HG03457 (cell line): ENCODE measurements around the gene PCK1.
"Not testable (repeated sequence)": the region's sequence is repeated elsewhere in the genome, so short reads cannot be mapped to it uniquely, and the experiment has no call there.

Source experiments
- ATAC-seq: cut with Tn5 transposase; IDR thresholded peaks from one replicate; pipeline ENCODE4 v1.9.1; 2021; ENCODE audit warnings: moderate number of reproducible peaks; ENCODE audit not compliant: unreplicated experiment

PCK1 gene

DNA sequence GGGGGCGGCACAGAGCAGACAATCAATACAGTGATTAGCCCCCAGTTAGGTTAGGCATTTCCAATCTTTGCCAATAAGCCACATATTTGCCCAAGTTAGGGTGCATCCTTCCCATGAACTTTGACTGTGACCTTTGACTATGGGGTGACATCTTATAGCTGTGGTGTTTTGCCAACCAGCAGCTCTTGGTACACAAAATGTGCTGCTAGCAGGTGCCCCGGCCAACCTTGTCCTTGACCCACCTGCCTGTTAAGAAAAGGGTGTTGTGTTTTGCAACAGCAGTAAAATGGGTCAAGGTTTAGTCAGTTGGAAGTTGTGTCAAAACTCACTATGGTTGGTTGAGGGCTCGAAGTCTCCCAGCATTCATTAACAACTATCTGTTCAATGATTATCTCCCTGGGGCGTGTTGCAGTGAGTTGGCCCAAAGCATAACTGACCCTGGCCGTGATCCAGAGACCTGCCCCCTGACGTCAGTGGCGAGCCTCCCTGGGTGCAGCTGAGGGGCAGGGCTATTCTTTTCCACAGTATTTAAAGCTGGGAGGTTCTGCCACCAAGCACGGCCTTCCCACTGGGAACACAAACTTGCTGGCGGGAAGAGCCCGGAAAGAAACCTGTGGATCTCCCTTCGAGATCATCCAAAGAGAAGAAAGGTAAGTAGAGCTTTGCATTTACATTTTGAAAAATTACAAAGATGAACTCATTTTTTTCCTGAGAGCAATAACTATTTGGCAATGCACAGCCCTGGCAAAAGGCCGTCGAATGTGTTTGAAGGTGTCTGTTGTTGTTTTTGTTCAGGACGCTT lies at the start of gene PCK1:
TSS of gene PCK1 (plus strand) at position 557 of the 802 bp plus-strand sequence. CDS start 302 bp downstream, outside the sequence.
- ATAC-seq = no peak

DNA sequence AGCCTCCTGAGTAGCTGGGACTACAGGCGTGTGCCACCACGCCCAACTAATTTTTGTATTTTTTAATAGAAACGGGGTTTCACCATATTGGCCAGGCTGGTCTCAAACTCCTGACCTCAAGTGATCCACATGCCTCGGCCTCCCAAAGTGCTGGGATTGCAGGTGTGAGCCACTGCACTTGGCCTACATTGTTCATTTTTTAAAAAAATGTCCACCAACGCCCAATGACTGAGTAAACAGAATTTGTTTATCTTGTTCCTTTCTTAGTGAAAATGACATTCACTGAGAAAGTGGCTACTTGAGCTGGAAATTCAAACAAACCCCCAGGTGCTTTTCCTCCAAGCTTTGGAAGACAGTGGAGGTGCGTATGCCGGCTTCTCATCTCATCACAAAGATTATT lies 49.2 kb upstream of the PCK1 start:
- ATAC-seq = not testable (repeated sequence)

GRCh38 chr20:57512432-57512831 lies 48.5 kb upstream of the PCK1 start:
- ATAC-seq = no peak

DNA sequence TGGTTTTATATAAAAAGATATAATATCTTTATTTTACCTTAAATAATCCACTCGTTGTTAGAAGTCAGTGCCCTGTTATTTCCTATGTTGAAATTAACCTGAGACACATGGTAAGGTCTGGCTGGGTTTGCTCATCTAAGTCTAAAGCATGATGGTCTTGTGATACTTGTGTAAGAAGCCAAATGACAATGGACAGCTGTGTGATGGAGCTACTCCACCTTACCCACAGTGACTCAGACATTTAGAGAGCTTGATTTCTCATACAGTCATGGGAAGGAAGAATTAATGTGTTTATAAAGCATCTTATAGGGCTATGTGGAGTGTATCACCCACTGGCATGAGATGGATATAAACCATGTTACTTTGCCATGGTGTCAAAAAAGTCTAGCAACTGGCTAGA lies 47.7 kb upstream of the PCK1 start:
- no peak for ATAC-seq

DNA sequence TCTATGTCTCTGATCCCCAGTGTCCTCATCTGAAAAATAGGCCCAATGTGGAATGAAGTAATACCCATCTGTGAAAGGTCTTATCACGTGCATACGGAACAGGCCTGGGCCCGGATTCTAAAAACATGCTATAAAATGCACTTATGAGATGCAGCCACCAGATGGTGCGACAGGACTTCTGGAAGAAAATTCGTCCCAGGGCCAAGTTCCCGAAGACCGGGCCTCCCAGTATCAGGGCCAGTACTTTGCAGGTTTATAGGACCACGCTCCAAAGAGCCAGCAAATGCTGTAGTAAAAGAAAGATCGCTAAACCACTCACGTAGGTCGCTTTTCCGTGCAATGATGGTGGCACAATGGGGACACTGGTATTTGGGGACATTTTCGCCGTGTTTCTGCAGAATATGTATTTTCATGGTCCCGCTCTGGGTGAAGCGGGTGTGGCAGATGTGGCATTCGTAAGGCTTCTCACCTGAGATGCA lies 46.6 kb upstream of the PCK1 start:
- no peak for ATAC-seq

- no peak for ATAC-seq
Observed at GRCh38 chr20:57517904-57518303, 43.0 kb upstream of the PCK1 start.

- no peak for ATAC-seq
Observed at GRCh38 chr20:57522380-57523140, 38.4 kb upstream of the PCK1 start.

DNA sequence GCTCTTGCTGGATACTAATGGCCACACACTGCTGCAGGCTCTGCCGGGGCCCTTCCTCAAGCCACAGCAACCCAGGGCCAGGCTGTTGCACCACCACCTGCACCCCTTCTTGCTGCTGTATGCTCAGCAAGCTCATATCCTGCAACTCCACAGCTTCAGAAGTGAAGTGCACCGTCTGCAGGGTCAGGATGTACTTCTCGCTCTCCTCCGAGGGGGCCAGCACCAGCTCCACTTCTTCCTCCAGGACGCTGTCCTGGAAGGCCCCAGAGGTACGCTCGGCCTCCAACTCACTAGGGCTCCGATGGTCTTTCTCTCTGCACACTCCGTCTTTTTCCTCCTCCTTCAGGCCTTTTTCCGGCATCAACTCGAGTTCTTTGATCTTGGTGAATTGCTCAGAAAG lies 37.1 kb upstream of the PCK1 start:
- ATAC-seq = no peak

DNA sequence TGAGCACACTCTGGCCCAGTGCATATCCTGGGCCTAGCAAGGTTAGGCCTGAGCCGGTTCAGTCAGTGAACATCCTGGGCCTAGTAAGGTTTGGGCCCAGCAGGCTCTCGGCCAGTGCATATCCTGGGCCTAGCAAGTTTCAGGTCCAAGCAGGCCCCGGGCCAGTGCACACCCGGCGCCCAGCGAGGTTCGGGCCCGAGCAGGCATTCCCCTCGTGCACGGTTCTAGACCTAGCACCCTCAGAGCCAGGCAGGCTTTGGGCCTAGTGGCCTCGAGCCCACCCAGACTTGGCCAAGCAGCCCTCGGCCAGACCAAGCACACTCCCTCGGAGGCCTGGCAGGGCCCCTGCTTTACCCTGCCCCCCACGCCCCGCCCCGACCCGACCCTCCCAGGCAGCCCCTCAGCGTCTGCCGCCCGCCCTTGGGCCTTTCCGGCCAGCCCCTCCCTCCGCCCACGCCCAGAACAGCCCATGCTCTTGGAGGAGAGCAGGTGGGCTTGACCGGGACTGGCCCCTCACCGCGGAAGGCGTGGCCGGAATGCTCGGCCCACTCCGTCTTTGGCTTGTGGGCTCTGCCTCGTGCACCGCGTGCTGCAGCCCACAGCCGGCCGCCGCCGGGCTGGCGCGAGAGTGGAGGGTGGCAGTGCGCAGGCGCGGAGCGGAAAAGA lies 36.3 kb upstream of the PCK1 start, which contains the start of gene CTCFL:
TSS of gene CTCFL (minus strand) at position 630 of the 666 bp plus-strand sequence. CDS start 935 bp downstream, outside the sequence.
- no peak for ATAC-seq

DNA sequence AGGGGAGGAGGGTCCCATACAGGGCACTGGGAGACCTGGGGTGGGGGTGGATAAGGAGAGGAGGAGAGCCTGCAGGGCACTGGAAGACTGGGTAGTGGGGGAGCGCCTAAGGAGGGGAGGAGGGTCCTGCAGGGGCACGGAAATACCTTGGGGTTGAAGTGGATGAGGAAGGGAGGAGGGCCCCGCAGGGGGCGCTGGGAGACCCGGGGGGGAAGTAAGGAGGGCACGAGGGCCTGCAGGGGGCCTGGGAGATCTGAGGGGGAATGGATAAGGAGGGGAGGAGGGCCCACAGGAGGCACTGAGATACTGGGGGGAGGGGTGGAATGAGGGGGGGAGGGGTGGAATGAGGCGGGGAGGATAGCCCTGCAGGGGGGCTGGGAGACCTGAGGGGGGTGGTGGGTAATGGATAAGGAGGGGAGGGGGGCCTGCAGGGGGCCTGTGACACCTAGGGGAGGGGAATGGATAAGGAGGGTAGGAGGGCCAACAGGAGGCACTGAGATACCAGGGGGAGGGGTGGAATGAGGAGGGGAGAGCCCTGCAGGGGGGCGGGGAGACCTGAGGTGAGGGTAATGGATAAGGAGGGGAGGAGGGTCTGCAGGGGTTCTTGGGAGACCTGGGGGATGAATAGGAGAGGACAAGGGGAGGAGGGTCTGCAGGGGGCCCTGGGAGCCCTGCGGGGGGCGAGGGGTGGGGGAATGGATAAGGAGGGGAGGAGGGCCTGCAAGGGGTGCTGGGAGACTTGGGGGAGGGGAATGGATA lies 35.4 kb upstream of the PCK1 start:
- no peak for ATAC-seq

- no peak for ATAC-seq
Observed at GRCh38 chr20:57526087-57526884, 34.6 kb upstream of the PCK1 start.

DNA sequence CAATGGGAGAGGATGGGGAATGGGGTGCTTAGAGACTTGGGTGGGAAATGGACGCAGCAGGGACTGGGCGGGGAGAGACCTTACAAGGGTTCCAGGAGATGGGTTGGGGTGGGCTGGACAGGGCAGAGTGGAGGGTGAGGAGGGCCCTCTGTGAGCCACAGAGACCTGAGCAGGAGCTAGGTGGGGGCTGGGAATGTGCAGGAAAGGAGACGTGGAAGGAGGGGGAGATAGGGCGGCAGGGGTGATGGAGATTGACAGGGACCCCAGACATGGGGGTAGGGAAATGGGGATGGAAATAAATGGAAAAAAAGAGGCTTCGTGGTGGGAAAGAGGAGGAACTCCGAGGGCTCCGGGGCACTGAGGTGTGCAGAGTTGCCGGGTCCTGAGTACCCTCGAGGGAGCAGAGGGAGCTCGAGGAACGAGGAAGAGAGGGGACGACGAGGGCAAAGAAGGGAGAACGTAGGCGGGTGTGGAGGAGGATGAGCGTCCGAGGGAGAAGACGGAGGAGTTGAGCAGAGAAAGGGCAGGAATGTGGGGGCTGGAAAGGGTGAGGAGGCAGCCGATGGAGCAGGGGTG lies 33.9 kb upstream of the PCK1 start:
- no peak for ATAC-seq

GRCh38 chr20:57527728-57528127 lies 33.2 kb upstream of the PCK1 start:
- no peak for ATAC-seq

- ATAC-seq = no peak
Observed at GRCh38 chr20:57528148-57528547, 32.8 kb upstream of the PCK1 start.

DNA sequence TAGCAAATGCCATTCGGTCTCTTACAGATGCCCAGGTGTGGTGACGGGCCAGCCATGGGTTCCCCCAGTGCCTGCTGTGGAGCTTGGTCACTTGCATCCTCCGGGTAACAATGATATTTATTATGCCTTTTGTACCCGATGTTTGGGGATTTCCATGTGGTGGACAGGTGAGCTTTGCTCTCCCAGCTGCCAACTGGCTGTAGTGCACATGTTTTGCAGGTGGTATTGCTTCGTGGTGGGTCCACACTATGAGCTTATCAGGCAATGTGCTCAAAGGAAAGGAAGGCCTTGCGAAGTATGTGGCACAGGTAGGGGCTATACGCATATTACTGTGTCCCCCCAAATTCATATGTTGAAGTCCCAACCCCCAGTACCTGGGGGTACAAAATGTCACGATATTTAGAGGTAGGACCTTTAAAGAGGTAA lies 31.7 kb upstream of the PCK1 start:
- ATAC-seq = no peak

GRCh38 chr20:57529810-57530209 lies 31.1 kb upstream of the PCK1 start:
- ATAC-seq = no peak

DNA sequence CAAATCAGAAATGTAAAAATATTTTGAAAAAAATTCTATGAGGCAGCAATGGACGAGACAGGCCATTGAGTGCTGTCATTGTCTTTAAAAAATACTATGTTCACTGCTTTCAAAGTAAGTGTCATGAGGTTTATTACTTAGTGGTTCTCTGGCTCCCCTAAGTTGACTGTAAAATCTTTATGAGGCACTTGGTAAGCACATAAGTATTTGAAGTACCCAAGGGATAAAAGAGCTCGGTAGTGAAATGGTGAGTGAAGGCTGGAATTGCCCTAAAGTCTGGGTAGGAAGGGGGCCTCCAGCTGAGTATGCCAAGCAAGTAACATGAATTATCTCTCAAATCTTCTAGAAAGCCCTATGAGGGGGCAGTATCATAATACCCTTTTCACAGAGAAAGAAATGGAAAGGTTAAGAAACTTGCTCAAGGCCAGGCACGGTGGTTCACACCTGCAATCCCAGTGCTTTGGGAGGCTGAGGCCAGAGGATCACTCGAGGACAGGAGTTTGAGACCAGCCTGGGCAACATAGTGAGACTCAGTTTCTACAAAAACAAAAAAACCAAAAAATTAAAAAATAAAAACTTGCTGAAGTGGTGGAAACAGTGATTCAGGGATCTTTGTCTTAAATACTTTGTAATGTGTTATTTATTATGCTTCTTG lies 30.5 kb upstream of the PCK1 start:
- ATAC-seq = no peak

DNA sequence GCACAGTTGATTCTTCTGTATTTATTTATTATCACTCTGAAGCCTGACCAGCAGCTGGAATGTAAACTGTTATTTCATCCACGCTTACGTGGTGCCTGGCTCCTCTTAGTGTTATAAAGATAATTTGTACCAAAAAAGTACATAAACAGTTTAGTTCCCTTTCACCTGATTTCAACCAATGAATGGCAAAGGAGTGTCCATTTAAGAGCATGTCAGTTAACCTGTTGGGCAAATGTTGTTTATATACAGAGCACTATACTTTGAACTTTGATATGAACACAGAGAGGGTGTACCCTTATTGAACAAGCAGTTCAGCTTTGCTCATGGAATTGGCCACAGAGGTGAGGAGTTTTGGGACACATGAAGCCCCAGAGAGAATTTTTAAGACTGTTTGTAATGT lies 28.8 kb upstream of the PCK1 start:
- ATAC-seq = no peak

DNA sequence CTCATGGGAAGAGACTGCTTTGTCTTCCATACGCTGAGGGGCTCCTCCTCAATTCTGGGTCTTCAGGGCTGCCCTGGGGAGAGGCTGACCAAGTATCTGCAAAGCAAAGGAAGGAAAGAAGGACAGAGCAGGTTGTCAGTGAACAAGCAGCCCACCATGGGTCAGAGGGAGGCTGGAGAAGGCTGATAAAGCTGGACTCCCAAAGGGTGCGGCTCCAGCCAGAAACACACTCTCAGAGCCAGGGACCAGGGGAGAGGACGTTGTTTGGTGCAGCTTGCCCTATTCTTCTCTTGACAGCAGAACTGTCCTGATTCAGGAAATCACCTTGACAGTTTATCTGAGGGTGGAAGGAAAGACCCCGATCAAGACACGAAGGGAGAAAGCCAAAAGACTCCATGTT lies 25.6 kb upstream of the PCK1 start:
- no peak for ATAC-seq
